Sigmoid colon (tissue), 7 donors: ENCODE results near the gene TECPR2. TPM values are rescaled to one million over a fixed set of nuclear protein-coding genes. Genes with fewer than 3 reads are reported as not detected.

Source experiments
- polyA plus RNA-seq, 3 donors: library from polyadenylated mRNA; stranded (reverse); fragments of 200-250 nt; gene quantifications; one replicate each; pipeline ENCODE4 v1.2.3, GENCODE V29; 2013
- small RNA-seq, 3 donors: library from RNA; depleted of rRNA; stranded (forward); fragments of <200 nt; gene quantifications; one replicate each; pipeline ENCODE3, GENCODE V24; 2016
- total RNA-seq, 4 donors: library from RNA; depleted of rRNA; stranded (reverse); fragments of >200 nt; gene quantifications; one replicate each; pipeline ENCODE4 v1.1.0, GENCODE V29; 2016
- donor health status: healthy with polysubstance abuse.
- donor health status: Bipolar disorder and iron deficiency.
- donor health status: healthy.

Gene TECPR2
- total and polyA plus RNA-seq, 7 donors, result 2.1 to 51.0 (median 15.3) TPM

Small RNA genes lying within 50 kb of the gene (small RNA-seq; reads per million reads assigned to genes)
- gene MIR4309, result 0 reads per million in 3 donors

Other genes with a start within 250 kb of the TECPR2 start
- gene WDR20, start 223.0 kb upstream of the TECPR2 start, total RNA-seq, result 10 to 100 TPM; 19.1 to 32.1 (median 27.3) TPM
- 10 to 100 TPM; 13.8 to 21.0 (median 16.4) TPM for gene WDR20, start 223.0 kb upstream of the TECPR2 start, polyA plus RNA-seq
- gene MOK, start 57.8 kb upstream of the TECPR2 start, total RNA-seq, result 10 to 100 TPM in 2 of 4 donors, 1 to 10 TPM in 2; 7.5 to 17.2 (median 11.2) TPM
- 10 to 100 TPM in 1 of 3 donors, 1 to 10 TPM in 2; 1.8 to 10.2 (median 6.0) TPM for gene MOK, start 57.8 kb upstream of the TECPR2 start, polyA plus RNA-seq
- 10 to 100 TPM in 1 of 4 donors, 1 to 10 TPM in 3; 5.7 to 12.2 (median 8.2) TPM for gene ZNF839, start 43.2 kb upstream of the TECPR2 start, total RNA-seq
- gene ZNF839, start 43.2 kb upstream of the TECPR2 start, polyA plus RNA-seq, result 1 to 10 TPM; 4.6 to 9.3 (median 6.0) TPM
- 10 to 100 TPM; 12.5 to 24.6 (median 19.8) TPM for gene CINP, start 51 bp upstream of the TECPR2 start, total RNA-seq
- gene CINP, start 51 bp upstream of the TECPR2 start, polyA plus RNA-seq, result 10 to 100 TPM; 21.5 to 46.2 (median 35.0) TPM
- gene ANKRD9, start 146.8 kb downstream of the TECPR2 start, total RNA-seq, result 10 to 100 TPM; 16.1 to 36.0 (median 23.4) TPM
- 10 to 100 TPM in 2 of 3 donors, 1 to 10 TPM in 1; 9.6 to 28.7 (median 16.4) TPM for gene ANKRD9, start 146.8 kb downstream of the TECPR2 start, polyA plus RNA-seq
- 10 to 100 TPM in 3 of 4 donors, 1 to 10 TPM in 1; 8.9 to 11.9 (median 11.8) TPM for gene RCOR1, start 229.7 kb downstream of the TECPR2 start, total RNA-seq
- gene RCOR1, start 229.7 kb downstream of the TECPR2 start, polyA plus RNA-seq, result 10 to 100 TPM in 2 of 3 donors, 1 to 10 TPM in 1; 7.2 to 12.5 (median 10.6) TPM